ENCODE data around the gene CLEC7A. TPM values are rescaled to one million over a fixed set of nuclear protein-coding genes. Genes with fewer than 3 reads are reported as not detected.

The CLEC7A gene
- total and polyA plus RNA-seq, 9 donors = 1.9 to 12.7 (median 3.6) TPM

- no peaks in the 10 kb centered on the region for H3K4me1 ChIP-seq (ENCODE audit: insufficient read depth)
- no peak overlapping the region for H3K4me3 ChIP-seq
- H3K36me3 ChIP-seq = no peaks in the 10 kb centered on the region
- H3K9me3 ChIP-seq = no peaks in the 10 kb centered on the region
- WGBS, 3 donors = 90 to 93% (median 91%) methylated on average over 38 of the region's 38 CpGs
- intact Hi-C loops (cut with DNase I) = no loop called here
- DNase-seq = no peak
- no peaks in the 10 kb centered on the region for H3K27me3 ChIP-seq
- no peak overlapping the region for H3K27ac ChIP-seq
- TF ChIP-seq EP300 (IDR thresholded peaks at IDR 0.05) (no peak), POLR2A (IDR thresholded peaks at IDR 0.05) (no peak), CTCF (IDR thresholded peaks at IDR 0.05) (no peak)
Measured at GRCh38 chr12:10111451-10111850, 18.5 kb downstream of the CLEC7A start.

- intact Hi-C loops (cut with DNase I) = no loop called here
- no peaks in the 10 kb centered on the region for H3K4me1 ChIP-seq (ENCODE audit: insufficient read depth)
- no peak for TF ChIP-seq POLR2A (IDR thresholded peaks at IDR 0.05)
- TF ChIP-seq CTCF (IDR thresholded peaks at IDR 0.05) = no peak
- no peak for TF ChIP-seq EP300 (IDR thresholded peaks at IDR 0.05)
- 86 to 91% (median 88%) methylated on average over 2 of the region's 2 CpGs for WGBS, 3 donors
- no peaks in the 10 kb centered on the region for H3K36me3 ChIP-seq
- H3K4me3 ChIP-seq = no peak overlapping the region
- no peak overlapping the region for H3K27ac ChIP-seq
- no peaks in the 10 kb centered on the region for H3K9me3 ChIP-seq
- DNase-seq = no peak
- no peaks in the 10 kb centered on the region for H3K27me3 ChIP-seq
Measured at GRCh38 chr12:10110256-10110844, 19.6 kb downstream of the CLEC7A start.

GRCh38 chr12:10102322-10102721 is 27.7 kb downstream of the CLEC7A start:
- DNase-seq = no peak
- 73 to 100% (median 93%) methylated on average over 2 of the region's 2 CpGs for WGBS, 3 donors
- no peak overlapping the region for H3K27ac ChIP-seq
- no peak overlapping the region for H3K4me3 ChIP-seq
- H3K27me3 ChIP-seq = no peaks in the 10 kb centered on the region
- intact Hi-C loops (cut with DNase I) = no loop called here
- H3K9me3 ChIP-seq = no peaks in the 10 kb centered on the region
- H3K36me3 ChIP-seq = no peaks in the 10 kb centered on the region
- TF ChIP-seq CTCF (IDR thresholded peaks at IDR 0.05) = no peak
- no peak for TF ChIP-seq EP300 (IDR thresholded peaks at IDR 0.05)
- TF ChIP-seq POLR2A (IDR thresholded peaks at IDR 0.05) = no peak
- H3K4me1 ChIP-seq (ENCODE audit: insufficient read depth) = peaks cover 1% of the 10 kb centered on the region

GRCh38 chr12:10101648-10102220 is 28.3 kb downstream of the CLEC7A start:
- H3K36me3 ChIP-seq = no peaks in the 10 kb centered on the region
- no peak overlapping the region for H3K27ac ChIP-seq
- 83 to 94% (median 86%) methylated on average over 1 of the region's 1 CpG for WGBS, 3 donors
- H3K4me3 ChIP-seq = no peak overlapping the region
- TF ChIP-seq CTCF (IDR thresholded peaks at IDR 0.05) (no peak), EP300 (IDR thresholded peaks at IDR 0.05) (no peak), POLR2A (IDR thresholded peaks at IDR 0.05) (no peak)
- H3K4me1 ChIP-seq (ENCODE audit: insufficient read depth) = peaks cover 1% of the 10 kb centered on the region
- no peaks in the 10 kb centered on the region for H3K27me3 ChIP-seq
- intact Hi-C loops (cut with DNase I) = no loop called here
- H3K9me3 ChIP-seq = no peaks in the 10 kb centered on the region
- no peak for DNase-seq

All from ovary (tissue), 9 donors.